K562 (cell line): ENCODE measurements around the gene HPD. TPM values are rescaled to one million over a fixed set of nuclear protein-coding genes. Genes with fewer than 3 reads are reported as not detected.

Experiments used
- ADNP ChIP-seq: fragments of 200-800 bp; sonication (Bioruptor generic); IDR thresholded peaks from 2 replicates; pipeline ENCODE4 v1.6.1; 2016; ENCODE audit warnings: missing genetic modification characterization, missing compliant biosample characterization
- ARNT ChIP-seq, 2 experiments: fragments of 450-650 bp; IDR thresholded peaks; 2 replicates each; pipeline ENCODE4 v1.6.1; 2016; ENCODE audit warnings: mild to moderate bottlenecking in 1 of 2
- ASH1L ChIP-seq: fragments of 450-650 bp; IDR thresholded peaks from 2 replicates; pipeline ENCODE4 v1.6.1; 2018; ENCODE audit warnings: borderline replicate concordance, mild to moderate bottlenecking, low read depth; ENCODE audit not compliant: partially characterized antibody
- BCOR ChIP-seq: fragments of 450-650 bp; IDR thresholded peaks from 2 replicates; pipeline ENCODE4 v1.6.1; 2016
- BRD9 ChIP-seq: fragments of 450-650 bp; IDR thresholded peaks from 2 replicates; pipeline ENCODE4 v1.6.1; 2018; ENCODE audit warnings: low read depth; ENCODE audit not compliant: partially characterized antibody
- CBX3 ChIP-seq, 2 experiments: IDR thresholded peaks; 1 replicate in 1 of 2; 2 replicates in 1 of 2; pipeline ENCODE4 v1.6.1; 2012; ENCODE audit warnings: inconsistent platforms in 2 of 2, low read length in 2 of 2, borderline replicate concordance in 1 of 2, control low read depth in 1 of 2
- CBX5 ChIP-seq: IDR thresholded peaks from 2 replicates; pipeline ENCODE4 v1.6.1; 2014; ENCODE audit warnings: low read depth, borderline replicate concordance
- DNMT1 ChIP-seq: fragments of 450-650 bp; IDR thresholded peaks from 2 replicates; pipeline ENCODE4 v1.6.1; 2016; ENCODE audit warnings: antibody characterized with exemption, mild to moderate bottlenecking
- GATA2 ChIP-seq: sonication (generic); formaldehyde crosslinking; IDR thresholded peaks from 2 replicates; pipeline ENCODE4 v1.4.0; 2020; ENCODE audit warnings: mild to moderate bottlenecking, missing genetic modification reagents
- GATAD2B ChIP-seq: fragments of 450-650 bp; IDR thresholded peaks from 2 replicates; pipeline ENCODE4 v1.6.1; 2017; ENCODE audit warnings: mild to moderate bottlenecking, borderline replicate concordance
- HDAC3 ChIP-seq: fragments of 450-650 bp; IDR thresholded peaks from 2 replicates; pipeline ENCODE4 v1.6.1; 2018; ENCODE audit warnings: borderline replicate concordance, mild to moderate bottlenecking, moderate library complexity; ENCODE audit not compliant: partially characterized antibody
- HEY1 ChIP-seq: fragments of 250-450 bp; sonication (Bioruptor Pico); IDR thresholded peaks from 2 replicates; pipeline ENCODE4 v1.5.0; 2020; ENCODE audit warnings: mild to moderate bottlenecking, moderate library complexity, borderline replicate concordance
- HINFP ChIP-seq: fragments of 450-650 bp; conservative IDR thresholded peaks from 2 replicates; pipeline ENCODE4 v1.6.1; 2016; ENCODE audit warnings: missing genetic modification characterization, low read depth, mild to moderate bottlenecking, control low read depth, missing compliant biosample characterization
- ILK ChIP-seq: fragments of 450-650 bp; IDR thresholded peaks from 2 replicates; pipeline ENCODE4 v1.6.1; 2016; ENCODE audit warnings: missing genetic modification characterization, low read depth, mild to moderate bottlenecking, missing compliant biosample characterization, moderate library complexity, borderline replicate concordance
- KDM1A ChIP-seq, 2 experiments: fragments of 450-650 bp; IDR thresholded peaks; 2 replicates each; pipeline ENCODE4 v1.6.1; 2016; ENCODE audit warnings: mild to moderate bottlenecking in 2 of 2
- MEF2A ChIP-seq: IDR thresholded peaks from 2 replicates; pipeline ENCODE4 v1.6.1; 2011; ENCODE audit warnings: low read depth, mild to moderate bottlenecking, low read length, moderate library complexity; ENCODE audit not compliant: control insufficient read depth
- NFATC3 ChIP-seq: fragments of 450-650 bp; IDR thresholded peaks from 2 replicates; pipeline ENCODE4 v1.6.1; 2017; ENCODE audit warnings: mild to moderate bottlenecking
- NFYB ChIP-seq: IDR thresholded peaks from 2 replicates; pipeline ENCODE4 v1.6.1; 2011; ENCODE audit warnings: mild to moderate bottlenecking, moderate library complexity; ENCODE audit not compliant: insufficient read length; ENCODE audit errors: extremely low read depth
- PHB2 ChIP-seq: fragments of 450-650 bp; IDR thresholded peaks from 2 replicates; pipeline ENCODE4 v1.6.1; 2017; ENCODE audit warnings: low read depth
- RBFOX2 ChIP-seq: fragments of 200-400 bp; formaldehyde crosslinking; IDR thresholded peaks from 2 replicates; pipeline ENCODE4 v1.6.1; 2017; ENCODE audit warnings: low read depth, mild to moderate bottlenecking, low read length, moderate library complexity
- SPI1 ChIP-seq: IDR thresholded peaks from 2 replicates; pipeline ENCODE4 v1.6.1; 2011; ENCODE audit warnings: low read depth, low read length, control low read depth, borderline replicate concordance
- THAP7 ChIP-seq: fragments of 250-450 bp; sonication (Bioruptor Pico); IDR thresholded peaks from 2 replicates; pipeline ENCODE4 v1.5.0; 2021
- U2AF2 ChIP-seq: fragments of 200-400 bp; formaldehyde crosslinking; optimal IDR thresholded peaks from 2 replicates; pipeline ENCODE3; 2017; ENCODE audit warnings: low read depth, mild to moderate bottlenecking, low read length
- ZBTB26 ChIP-seq: fragments of 450-650 bp; formaldehyde crosslinking; IDR thresholded peaks from 2 replicates; pipeline ENCODE4 v1.4.0; 2022; ENCODE audit warnings: missing genetic modification characterization
- ZFP30 ChIP-seq: fragments of 250-450 bp; sonication (Bioruptor Pico); IDR thresholded peaks from 2 replicates; pipeline ENCODE4 v1.8.0; 2022; ENCODE audit warnings: moderate library complexity, mild to moderate bottlenecking, inconsistent platforms, borderline replicate concordance
- ZFP36 ChIP-seq: fragments of 150-350 bp; IDR thresholded peaks from 2 replicates; pipeline ENCODE4 v1.6.1; 2018; ENCODE audit warnings: low read length, low read depth; ENCODE audit not compliant: partially characterized antibody
- ZNF121 ChIP-seq: sonication (generic); formaldehyde crosslinking; conservative IDR thresholded peaks from 2 replicates; pipeline ENCODE4 v1.8.0; 2022; ENCODE audit warnings: missing genetic modification reagents
- ZNF764 ChIP-seq: fragments of 250-450 bp; sonication (Bioruptor Pico); IDR thresholded peaks from 2 replicates; pipeline ENCODE4 v1.4.0; 2020; ENCODE audit warnings: low read depth, mild to moderate bottlenecking, moderate library complexity
- ZSCAN32 ChIP-seq: fragments of 450-650 bp; formaldehyde crosslinking; IDR thresholded peaks from 2 replicates; pipeline ENCODE4 v1.4.0; 2020; ENCODE audit warnings: mild to moderate bottlenecking, moderate library complexity
- polyA plus RNA-seq, 8 experiments: library from polyadenylated mRNA; depleted of rRNA in 4 of 8; stranded (reverse) in 5 of 8; unstranded in 3 of 8; fragments of >200 nt; fragmentation: Nextera tagmentation in 2 of 8; fragmentation: Illumina TruSeq in 1 of 8; extraction: Ambion mirVana in 2 of 8; extraction: Trizol in 1 of 8; gene quantifications; 2 replicates each; pipeline versions ENCODE4 v1.2.1 to v1.2.3, GENCODE V29; 2011 to 2014; ENCODE audit warnings: inconsistent platforms in 1 of 8, missing spikeins in 1 of 8
- total RNA-seq, 7 experiments: library from RNA; depleted of rRNA in 6 of 7; stranded (reverse); fragments of >200 nt in 6 of 7; fragmentation: Illumina TruSeq in 2 of 7; extraction: Trizol in 2 of 7; gene quantifications; 2 replicates each; pipeline versions ENCODE4 v1.2.1 to v1.2.3, GENCODE V29; 2011 to 2021; ENCODE audit warnings: low replicate concordance in 1 of 7

HPD gene
- total and polyA plus RNA-seq, 9 of the 15 experiments (the other 6 are each of a cell fraction or from before 2014, with no cell fraction given): 0.06 to 0.29 (median 0.07) TPM; not detected in 4

- TF ChIP-seq ZBTB26 (CRISPR knock-in tag): no peak
- TF ChIP-seq NFATC3: peak; percentile 88
- peak; percentile 100 for TF ChIP-seq BCOR
- TF ChIP-seq ADNP (tag): peak; percentile 100
- TF ChIP-seq ASH1L: peak; percentile 30
- TF ChIP-seq MEF2A: no peak
- TF ChIP-seq THAP7: no peak
- TF ChIP-seq RBFOX2: no peak
- TF ChIP-seq ZNF121 (CRISPR knock-in tag): no peak
- TF ChIP-seq GATA2 (CRISPR knock-in tag): peak; percentile 97
- 0 out of 2 replicates have a peak, but pooled peaks have one; percentile 8 for TF ChIP-seq HINFP
- TF ChIP-seq SPI1: no peak
- no peak for TF ChIP-seq NFYB
- TF ChIP-seq CBX5: peak; percentile 38; the same call in 1 of the 2 replicates
- TF ChIP-seq ZFP36: no peak
- no peak for TF ChIP-seq HEY1 (CRISPR knock-in tag)
- 0 out of 2 replicates have a peak, but pooled peaks have one; percentile 52 for TF ChIP-seq DNMT1
- no peak for TF ChIP-seq ILK (tag)
- TF ChIP-seq GATAD2B: 0 out of 2 replicates have a peak, but pooled peaks have one; percentile 43
- peak in 1 of 2 experiments; percentile 96; a peak in 1 of 3 replicates for TF ChIP-seq CBX3 (IDR thresholded peaks at IDR 0.05; ENCODE audit: borderline replicate concordance in 1 of 2, low read length in 2 of 2)
- no peak for TF ChIP-seq U2AF2
- TF ChIP-seq ZSCAN32 (CRISPR knock-in tag): no peak
- TF ChIP-seq KDM1A (IDR thresholded peaks at IDR 0.05): peak; percentile 99 to 100
- TF ChIP-seq ZFP30 (CRISPR knock-in tag): no peak
- TF ChIP-seq ARNT (IDR thresholded peaks at IDR 0.05): peak in 1 of 2 experiments; percentile 86; a peak in 2 of 4 replicates
- no peak for TF ChIP-seq ZNF764 (CRISPR knock-in tag)
- 0 out of 2 replicates have a peak, but pooled peaks have one; percentile 33 for TF ChIP-seq PHB2
- peak; percentile 58 for TF ChIP-seq HDAC3
- peak; percentile 89 for TF ChIP-seq BRD9
Observed at GRCh38 chr12:121888083-121888477, 29.4 kb upstream of the HPD start (continued).
